GM18499 (cell line): ENCODE measurements around the gene PTPN4.
A peak's percentile ranks its signal among the peaks of the same experiment; 100 is the strongest.

Experiments used
- ATAC-seq: cut with Tn5 transposase; IDR thresholded peaks from one replicate; pipeline ENCODE4 v1.9.1; 2021; ENCODE audit warnings: moderate number of reproducible peaks; ENCODE audit not compliant: insufficient read depth, unreplicated experiment

The PTPN4 gene

GRCh38 chr2:119841550-119841949, 81.8 kb downstream of the PTPN4 start:
- no peak for ATAC-seq

- no peak for ATAC-seq
Measured at GRCh38 chr2:119846021-119846420, 86.3 kb downstream of the PTPN4 start.

GRCh38 chr2:119849838-119850565, 90.3 kb downstream of the PTPN4 start:
- no peak for ATAC-seq

GRCh38 chr2:119852214-119852613, 92.5 kb downstream of the PTPN4 start:
- no peak for ATAC-seq

GRCh38 chr2:119853777-119854399, 94.2 kb downstream of the PTPN4 start:
- ATAC-seq, result no peak

- no peak for ATAC-seq
Measured at GRCh38 chr2:119856469-119856901, 96.8 kb downstream of the PTPN4 start.

- ATAC-seq, result no peak
Measured at GRCh38 chr2:119857742-119858141, 98.0 kb downstream of the PTPN4 start.

- no peak for ATAC-seq
Measured at GRCh38 chr2:119859528-119859927, 99.8 kb downstream of the PTPN4 start.

- no peak for ATAC-seq
Measured at GRCh38 chr2:119860924-119861323, 101.2 kb downstream of the PTPN4 start.

GRCh38 chr2:119862127-119862889, 102.6 kb downstream of the PTPN4 start:
- ATAC-seq, result peak; percentile 60

- ATAC-seq, result no peak
Measured at GRCh38 chr2:119864318-119864717, 104.6 kb downstream of the PTPN4 start.

GRCh38 chr2:119871725-119872124, 112.0 kb downstream of the PTPN4 start:
- no peak for ATAC-seq

GRCh38 chr2:119873350-119874315, 113.9 kb downstream of the PTPN4 start:
- ATAC-seq, result no peak

- ATAC-seq, result no peak
Measured at GRCh38 chr2:119879502-119879901, 119.8 kb downstream of the PTPN4 start.

GRCh38 chr2:119888680-119889079, 129.0 kb downstream of the PTPN4 start:
- no peak for ATAC-seq

- no peak for ATAC-seq
Measured at GRCh38 chr2:119897736-119898395, 138.1 kb downstream of the PTPN4 start.

- no peak for ATAC-seq
Measured at GRCh38 chr2:119901013-119901412, 141.3 kb downstream of the PTPN4 start.

GRCh38 chr2:119910566-119910965, 150.8 kb downstream of the PTPN4 start:
- ATAC-seq, result no peak

- ATAC-seq, result no peak
Measured at GRCh38 chr2:119914266-119914665, 154.5 kb downstream of the PTPN4 start.

GRCh38 chr2:119921825-119922224, 162.1 kb downstream of the PTPN4 start:
- no peak for ATAC-seq
